Measurements from ENCODE around the gene CLCN7. TPM values are rescaled to one million over a fixed set of nuclear protein-coding genes. Genes with fewer than 3 reads are reported as not detected.
"Not testable (repeated sequence)": the region's sequence is repeated elsewhere in the genome, so short reads cannot be mapped to it uniquely, and the experiment has no call there.

The CLCN7 gene
- polyA plus RNA-seq, 6 donors from 2014 or later, result 48.6 to 92.2 (median 61.4) TPM

DNA sequence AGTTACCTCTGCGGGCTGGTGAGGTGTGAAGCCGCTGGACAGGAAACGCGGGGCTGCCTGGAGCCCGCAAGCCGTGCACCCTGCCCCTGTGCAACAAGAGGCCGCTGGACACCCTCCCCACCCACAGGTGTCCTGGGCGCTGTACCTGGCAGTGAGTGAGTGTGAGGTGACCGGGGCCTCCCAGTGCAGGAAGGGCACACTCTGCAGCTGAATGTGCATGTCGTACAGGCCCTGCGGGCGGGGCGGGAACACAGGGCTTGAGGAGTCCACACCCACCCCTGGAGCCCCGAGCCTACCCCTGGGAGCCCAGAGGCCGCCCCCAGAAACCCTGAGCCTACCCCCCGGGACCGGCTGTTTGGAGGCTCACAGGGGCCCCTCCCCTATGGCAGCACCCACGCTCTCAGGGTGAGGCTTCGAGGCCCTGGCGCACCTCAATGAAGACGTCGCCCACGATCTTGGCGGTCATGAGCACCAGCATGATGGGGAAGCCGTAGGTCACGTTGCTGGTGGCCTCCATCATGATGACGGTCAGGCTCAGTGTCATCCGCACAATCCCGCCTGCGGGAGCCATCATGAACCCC, 26.2 kb downstream of the CLCN7 start:
- Mint-ChIP-seq H3K9me3 (no peaks in the 10 kb centered on the region), H3K27ac (no peak overlapping the region), H3K4me3 (no peak overlapping the region), H3K4me1 (no peaks in the 10 kb centered on the region), H3K36me3 (peaks cover 0 to 9% of the 10 kb centered on the region in 2 donors), H3K27me3 (no peaks in the 10 kb centered on the region)
- ATAC-seq (ENCODE audit: low read depth in 2 of 2) (no peak), DNase-seq (no peak)

- H3K27ac Mint-ChIP-seq, result peak overlapping the region in 1 of 6 donors; percentile 72
- H3K36me3 Mint-ChIP-seq, result peaks cover 0 to 9% of the 10 kb centered on the region in 2 donors
- DNase-seq (no peak), ATAC-seq (ENCODE audit: low read depth in 2 of 2) (no peak)
- no peaks in the 10 kb centered on the region for H3K4me1 Mint-ChIP-seq
- no peak overlapping the region for H3K4me3 Mint-ChIP-seq
- H3K27me3 Mint-ChIP-seq, result no peaks in the 10 kb centered on the region
- H3K9me3 Mint-ChIP-seq, result no peaks in the 10 kb centered on the region
These were observed 26.9 kb downstream of the CLCN7 start for GRCh38 chr16:1447965-1448364.

- DNase-seq, result no peak
- Mint-ChIP-seq H3K4me1 (no peaks in the 10 kb centered on the region), H3K27me3 (no peaks in the 10 kb centered on the region), H3K27ac (peak overlapping the region in 3 of 6 donors; percentile 81 to 85 (median 83)), H3K4me3 (peak overlapping the region in 1 of 8 donors; percentile 20), H3K9me3 (no peaks in the 10 kb centered on the region), H3K36me3 (peaks cover 0 to 2% of the 10 kb centered on the region in 2 donors)
- ATAC-seq (ENCODE audit: low read depth in 2 of 2), result no peak
These were observed 28.3 kb downstream of the CLCN7 start for GRCh38 chr16:1446296-1447080.

DNA sequence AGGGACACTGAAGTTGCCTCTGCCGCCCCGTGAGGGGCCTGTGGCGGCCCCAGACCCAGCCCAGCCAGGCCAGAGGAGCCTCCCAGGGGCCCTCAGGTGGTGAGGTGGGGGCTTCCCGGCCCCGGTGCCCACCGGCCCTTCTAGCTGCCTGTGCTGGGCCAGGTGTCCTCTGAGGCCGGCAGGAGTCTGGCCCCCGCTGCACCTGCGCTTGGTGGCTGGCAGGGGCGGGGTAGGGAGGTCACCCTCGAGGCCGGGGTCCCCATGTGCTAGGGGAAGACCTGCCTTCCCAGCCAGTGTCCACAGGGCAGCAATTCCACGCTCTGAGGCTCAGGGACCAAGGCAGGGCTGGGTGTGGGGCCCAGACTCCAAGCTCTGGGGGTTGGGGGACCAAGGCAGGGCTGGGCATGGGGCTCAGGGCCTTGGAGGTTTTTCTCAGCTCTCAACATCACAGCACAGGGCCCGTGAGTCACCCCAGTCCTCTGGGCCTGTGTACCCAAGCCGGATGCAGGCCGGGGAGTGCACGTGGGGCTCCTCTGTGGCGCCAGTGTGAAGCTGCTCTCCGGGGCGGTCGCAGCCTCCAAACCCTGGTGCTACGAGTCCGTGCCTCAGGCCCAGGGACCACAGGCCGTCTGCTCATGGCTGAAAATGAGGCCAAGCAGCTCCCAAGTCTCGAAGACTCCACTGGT, 29.2 kb downstream of the CLCN7 start:
- no peaks in the 10 kb centered on the region for H3K9me3 Mint-ChIP-seq
- H3K4me1 Mint-ChIP-seq, result no peaks in the 10 kb centered on the region
- H3K27me3 Mint-ChIP-seq, result no peaks in the 10 kb centered on the region
- H3K27ac Mint-ChIP-seq, result peak overlapping the region in 3 of 6 donors; percentile 85 to 99 (median 88)
- peak in 1 of 2 donors; percentile 17 for ATAC-seq (ENCODE audit: low read depth in 2 of 2)
- H3K4me3 Mint-ChIP-seq, result peak overlapping the region in 1 of 8 donors; percentile 72
- no peaks in the 10 kb centered on the region for H3K36me3 Mint-ChIP-seq
- DNase-seq, result no peak

- DNase-seq (no peak), ATAC-seq (ENCODE audit: low read depth in 2 of 2) (peak; percentile 57 to 66)
- no peaks in the 10 kb centered on the region for H3K36me3 Mint-ChIP-seq
- H3K4me1 Mint-ChIP-seq, result peaks cover 0 to 4% (median 3%) of the 10 kb centered on the region in 3 donors
- H3K9me3 Mint-ChIP-seq, result no peaks in the 10 kb centered on the region
- peak overlapping the region in 3 of 8 donors; percentile 35 to 78 (median 72) for H3K4me3 Mint-ChIP-seq
- peak overlapping the region in 3 of 6 donors; percentile 49 to 99 (median 85) for H3K27ac Mint-ChIP-seq
- H3K27me3 Mint-ChIP-seq, result no peaks in the 10 kb centered on the region
These were observed 29.9 kb downstream of the CLCN7 start for GRCh38 chr16:1444730-1445517.

DNA sequence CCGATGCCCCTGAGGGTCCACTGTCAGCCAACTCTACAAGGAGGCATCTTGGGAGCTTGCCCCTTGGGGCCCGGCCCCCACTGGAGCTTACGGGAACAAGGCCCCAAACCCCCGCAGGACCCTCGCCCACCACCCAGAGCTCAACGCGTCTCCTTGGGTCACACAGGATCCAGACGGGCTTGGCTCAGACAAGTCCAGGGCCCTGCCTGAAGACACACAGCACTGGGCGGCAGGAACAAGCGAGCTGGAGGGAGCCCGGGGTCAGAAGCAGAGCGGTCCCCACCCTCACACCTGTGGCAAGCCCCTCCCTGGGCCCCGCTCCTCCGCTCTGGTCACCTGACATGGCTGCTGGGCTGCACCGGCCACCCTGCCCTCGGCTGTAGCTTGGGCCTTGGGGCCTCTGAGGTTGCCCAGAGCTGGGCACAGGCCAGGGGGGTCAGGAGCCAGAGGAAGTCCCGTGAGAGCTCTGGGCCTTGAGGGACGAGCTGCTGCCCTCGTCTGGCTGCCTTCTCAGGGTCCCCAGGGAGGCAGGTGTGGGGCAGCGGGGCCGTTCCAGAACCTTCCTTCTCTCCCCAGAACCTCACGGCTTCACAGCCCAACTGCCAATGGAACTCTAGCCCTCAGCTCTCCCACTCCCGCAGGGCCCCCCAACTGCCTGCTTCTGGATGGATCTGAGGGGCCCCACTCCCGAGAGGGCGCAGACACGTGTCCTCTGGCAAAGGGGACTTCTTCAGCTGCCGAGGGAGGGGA, 30.7 kb downstream of the CLCN7 start, which contains the start of gene CCDC154:
TSS of gene CCDC154 (minus strand) at position 577 of the 750 bp plus-strand sequence. CDS start at position 343, 234 bp downstream.
- Mint-ChIP-seq H3K4me1 (peaks cover 0 to 5% (median 3%) of the 10 kb centered on the region in 3 donors), H3K9me3 (no peaks in the 10 kb centered on the region), H3K27ac (peak within 1 kb of the TSS in 5 of 6 donors; percentile 34 to 99 (median 49)), H3K36me3 (no peaks in the 10 kb centered on the region), H3K27me3 (no peaks in the 10 kb centered on the region), H3K4me3 (peak within 1 kb of the TSS in 3 of 8 donors; percentile 35 to 78 (median 72))
- DNase-seq, result no peak
- ATAC-seq (ENCODE audit: low read depth in 2 of 2), result no peak

- DNase-seq (no peak), ATAC-seq (ENCODE audit: low read depth in 2 of 2) (no peak)
- Mint-ChIP-seq H3K9me3 (no peaks in the 10 kb centered on the region), H3K36me3 (no peaks in the 10 kb centered on the region), H3K27me3 (no peaks in the 10 kb centered on the region), H3K27ac (no peak overlapping the region), H3K4me3 (no peak overlapping the region), H3K4me1 (peaks cover 0 to 5% (median 3%) of the 10 kb centered on the region in 3 donors)
These were observed 31.3 kb downstream of the CLCN7 start for GRCh38 chr16:1443403-1443973.

DNA sequence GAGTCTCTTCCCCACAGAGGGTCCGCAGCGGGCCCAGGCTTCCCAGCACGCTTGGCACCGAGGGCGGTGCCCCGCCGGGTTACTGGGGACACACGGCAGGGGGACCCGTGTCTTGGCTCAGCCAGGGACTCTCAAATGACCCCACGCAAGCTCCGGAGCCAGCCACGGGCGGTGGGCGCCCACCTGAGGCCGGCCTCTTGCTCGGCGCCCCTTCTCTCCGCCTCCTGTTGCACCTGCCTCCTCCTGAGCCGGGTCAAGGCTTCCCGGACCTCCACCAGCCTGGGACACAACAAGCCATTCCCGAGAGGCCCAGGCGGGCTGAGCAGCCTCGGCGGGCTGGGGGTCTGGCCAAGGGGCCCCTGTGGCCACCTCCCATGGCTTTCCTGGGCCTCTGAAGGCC, 32.1 kb downstream of the CLCN7 start:
- Mint-ChIP-seq H3K27ac (no peak overlapping the region), H3K9me3 (no peaks in the 10 kb centered on the region), H3K36me3 (no peaks in the 10 kb centered on the region), H3K27me3 (no peaks in the 10 kb centered on the region), H3K4me1 (peaks cover 0 to 5% (median 3%) of the 10 kb centered on the region in 3 donors), H3K4me3 (no peak overlapping the region)
- DNase-seq, result no peak
- no peak for ATAC-seq (ENCODE audit: low read depth in 2 of 2)

- Mint-ChIP-seq H3K36me3 (no peaks in the 10 kb centered on the region), H3K27me3 (no peaks in the 10 kb centered on the region), H3K27ac (no peak overlapping the region), H3K4me1 (peaks cover 0 to 5% (median 3%) of the 10 kb centered on the region in 3 donors), H3K4me3 (no peak overlapping the region), H3K9me3 (no peaks in the 10 kb centered on the region)
- DNase-seq, result no peak
- no peak for ATAC-seq (ENCODE audit: low read depth in 2 of 2)
These were observed 33.4 kb downstream of the CLCN7 start for GRCh38 chr16:1441391-1441829.

DNA sequence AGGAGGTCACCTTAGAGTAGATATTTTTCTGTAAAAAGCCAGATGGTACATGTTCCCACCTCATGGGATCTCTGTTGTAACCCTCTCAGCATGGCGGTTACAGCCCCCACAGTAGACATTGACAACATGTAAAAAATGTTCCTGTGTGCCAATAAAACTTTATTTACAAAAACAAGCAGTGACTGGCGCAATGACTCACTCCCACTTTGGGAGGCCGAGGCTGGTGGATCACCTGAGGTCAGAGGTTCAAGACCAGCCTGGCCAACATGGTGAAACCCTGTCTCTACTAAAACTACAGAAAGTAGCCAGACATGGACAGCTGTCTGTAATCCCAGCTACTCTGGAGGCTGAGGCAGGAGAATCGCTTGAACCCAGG, 35.1 kb downstream of the CLCN7 start:
- not testable (repeated sequence) for ATAC-seq (ENCODE audit: low read depth in 2 of 2); H3K9me3 Mint-ChIP-seq
- H3K27ac Mint-ChIP-seq, result peak overlapping the region in 2 of 6 donors; percentile 20 to 83

DNA sequence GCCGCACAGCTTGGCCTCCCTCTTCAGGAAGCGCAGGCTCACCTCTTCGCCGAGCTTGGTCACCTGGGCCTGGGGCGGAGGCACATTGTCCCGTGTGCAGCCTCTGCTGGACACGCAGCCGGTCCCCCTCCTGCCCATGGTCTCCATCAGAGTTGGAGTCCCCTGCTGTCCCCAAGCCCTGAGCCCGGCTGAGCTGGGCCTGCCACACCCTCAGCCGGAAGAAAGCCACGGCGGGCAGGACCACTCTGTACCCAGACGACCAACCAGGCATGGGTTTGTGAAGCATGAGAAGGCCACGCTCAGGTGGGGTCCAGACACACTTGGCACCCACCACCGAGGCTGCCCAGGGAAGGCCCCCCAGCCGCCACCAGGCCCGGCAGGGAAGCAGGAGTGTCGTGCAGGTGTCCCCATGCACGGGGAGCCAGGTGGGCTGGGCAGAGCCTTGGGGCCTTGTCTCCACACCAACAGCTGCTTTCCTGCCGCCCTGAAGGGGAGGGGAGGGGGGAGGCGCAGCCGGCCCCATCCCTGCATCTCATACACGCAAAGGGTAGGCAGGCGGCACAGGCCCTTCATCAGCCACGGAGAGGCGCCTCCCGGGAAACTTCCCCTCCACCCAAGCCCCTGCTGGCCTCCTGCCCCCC, 35.6 kb downstream of the CLCN7 start:
- Mint-ChIP-seq H3K4me3 (no peak overlapping the region), H3K9me3 (no peaks in the 10 kb centered on the region), H3K36me3 (no peaks in the 10 kb centered on the region), H3K27ac (peak overlapping the region in 1 of 6 donors; percentile 83), H3K27me3 (no peaks in the 10 kb centered on the region), H3K4me1 (peaks cover 0 to 5% (median 3%) of the 10 kb centered on the region in 3 donors)
- ATAC-seq (ENCODE audit: low read depth in 2 of 2) (no peak), DNase-seq (no peak)

More for the DNA sequence above, 35.1 kb downstream of the CLCN7 start:
- DNase-seq, H3K36me3 Mint-ChIP-seq, H3K4me3 Mint-ChIP-seq, H3K27me3 Mint-ChIP-seq, H3K4me1 Mint-ChIP-seq: not testable (repeated sequence)
